ENCODE results near the gene ZMYND8.
A peak's percentile ranks its signal among the peaks of the same experiment; 100 is the strongest.
"Not testable (repeated sequence)": the region's sequence is repeated elsewhere in the genome, so short reads cannot be mapped to it uniquely, and the experiment has no call there.

ZMYND8 gene

GRCh38 chr20:47276851-47277534 lies 79.5 kb downstream of the ZMYND8 start:
- FAIRE-seq = no peak
- TF ChIP-seq POLR2A (IDR thresholded peaks at IDR 0.05; ENCODE audit: low read depth, low read length) = no peak
- no peak for DNase-seq (ENCODE audit: insufficient read length, low spot score)

GRCh38 chr20:47276251-47276650 lies 80.2 kb downstream of the ZMYND8 start:
- FAIRE-seq = no peak

GRCh38 chr20:47275548-47275947 lies 81.0 kb downstream of the ZMYND8 start:
- TF ChIP-seq POLR2A (IDR thresholded peaks at IDR 0.05; ENCODE audit: low read depth, low read length) = no peak
- DNase-seq (ENCODE audit: insufficient read length, low spot score) = no peak
- FAIRE-seq = no peak

More at GRCh38 chr20:47276251-47276650, 80.2 kb downstream of the ZMYND8 start:
- DNase-seq (ENCODE audit: insufficient read length, low spot score) = no peak
- no peak for TF ChIP-seq POLR2A (IDR thresholded peaks at IDR 0.05; ENCODE audit: low read depth, low read length)

GRCh38 chr20:47274401-47275108 lies 81.9 kb downstream of the ZMYND8 start:
- no peak for TF ChIP-seq POLR2A (IDR thresholded peaks at IDR 0.05; ENCODE audit: low read depth, low read length)
- peak; percentile 71 for DNase-seq (ENCODE audit: insufficient read length, low spot score)
- no peak for FAIRE-seq

- FAIRE-seq (no peak), DNase-seq (ENCODE audit: insufficient read length, low spot score) (no peak)
- no peak for TF ChIP-seq POLR2A (IDR thresholded peaks at IDR 0.05; ENCODE audit: low read depth, low read length)
Observed at GRCh38 chr20:47273591-47274235, 82.8 kb downstream of the ZMYND8 start.

GRCh38 chr20:47272893-47273590 lies 83.5 kb downstream of the ZMYND8 start:
- peak; percentile 6 for FAIRE-seq
- peak; percentile 33 for DNase-seq (ENCODE audit: insufficient read length, low spot score)
- TF ChIP-seq POLR2A (IDR thresholded peaks at IDR 0.05; ENCODE audit: low read depth, low read length) = no peak

GRCh38 chr20:47271046-47271615 lies 85.4 kb downstream of the ZMYND8 start:
- no peak for TF ChIP-seq POLR2A (IDR thresholded peaks at IDR 0.05; ENCODE audit: low read depth, low read length)
- FAIRE-seq = no peak
- DNase-seq (ENCODE audit: insufficient read length, low spot score) = no peak

- no peak for DNase-seq (ENCODE audit: insufficient read length, low spot score)
- TF ChIP-seq POLR2A (IDR thresholded peaks at IDR 0.05; ENCODE audit: low read depth, low read length) = no peak
- FAIRE-seq = no peak
Observed at GRCh38 chr20:47269309-47270165, 87.0 kb downstream of the ZMYND8 start.

- no peak for TF ChIP-seq POLR2A (IDR thresholded peaks at IDR 0.05; ENCODE audit: low read depth, low read length)
- DNase-seq (ENCODE audit: insufficient read length, low spot score) (no peak), FAIRE-seq (no peak)
Observed at GRCh38 chr20:47267621-47268020, 88.9 kb downstream of the ZMYND8 start.

- no peak for FAIRE-seq
- TF ChIP-seq POLR2A (IDR thresholded peaks at IDR 0.05; ENCODE audit: low read depth, low read length) = no peak
- no peak for DNase-seq (ENCODE audit: insufficient read length, low spot score)
Observed at GRCh38 chr20:47266847-47267515, 89.5 kb downstream of the ZMYND8 start.

- no peak for TF ChIP-seq POLR2A (IDR thresholded peaks at IDR 0.05; ENCODE audit: low read depth, low read length)
- FAIRE-seq = no peak
- DNase-seq (ENCODE audit: insufficient read length, low spot score) = no peak
Observed at GRCh38 chr20:47265984-47266383, 90.5 kb downstream of the ZMYND8 start.

GRCh38 chr20:47265214-47265613 lies 91.3 kb downstream of the ZMYND8 start:
- DNase-seq (ENCODE audit: insufficient read length, low spot score) (no peak), FAIRE-seq (no peak)
- TF ChIP-seq POLR2A (IDR thresholded peaks at IDR 0.05; ENCODE audit: low read depth, low read length) = no peak

GRCh38 chr20:47264137-47264769 lies 92.2 kb downstream of the ZMYND8 start:
- FAIRE-seq; DNase-seq (ENCODE audit: insufficient read length, low spot score): not testable (repeated sequence)

All from H54 (cell line).